ENCODE data around the gene P2RY13. TPM values are rescaled to one million over a fixed set of nuclear protein-coding genes. Genes with fewer than 3 reads are reported as not detected.
A peak's percentile ranks its signal among the peaks of the same experiment; 100 is the strongest.

The P2RY13 gene
- total RNA-seq, 1 experiment from 2014 or later: not detected

GRCh38 chr3:151328298-151328995 is 902 bp downstream of the P2RY13 start:
- Histone ChIP-seq H2AK5ac (ENCODE audit: insufficient read length, low read length) (no peak overlapping the region), H3K27me3 (ENCODE audit: insufficient read depth, low read length) (no peaks in the 10 kb centered on the region), H4K20me1 (ENCODE audit: control insufficient read depth, insufficient read depth, insufficient read length) (no peaks in the 10 kb centered on the region), H3K56ac (ENCODE audit: insufficient read length, low read depth, low read length) (no peak overlapping the region), H2AFZ (ENCODE audit: low read length) (no peak overlapping the region), H3K23ac (ENCODE audit: insufficient read length, low read depth, low read length) (no peak overlapping the region), H4K8ac (replicated peaks; ENCODE audit: insufficient read length, low read depth, low read length) (no peak overlapping the region), H2BK12ac (ENCODE audit: insufficient read length, low read depth, low read length) (no peak overlapping the region), H3K4me2 (ENCODE audit: insufficient read depth, insufficient read length, low read length) (no peak overlapping the region), H3K23me2 (ENCODE audit: insufficient read length, low read depth, low read length, poor library complexity, severe bottlenecking) (no peaks in the 10 kb centered on the region), H3T11ph (ENCODE audit: low read length) (no peak overlapping the region), H3K14ac (ENCODE audit: insufficient read depth, low read length) (no peak overlapping the region), H2BK5ac (ENCODE audit: insufficient read length, low read length) (no peak overlapping the region), H2BK15ac (ENCODE audit: low read depth, low read length) (no peak overlapping the region), H2BK20ac (ENCODE audit: low read depth, low read length, poor library complexity, severe bottlenecking) (no peak overlapping the region), H4K5ac (ENCODE audit: insufficient read length, low read depth, low read length) (no peak overlapping the region), H3K79me2 (ENCODE audit: insufficient read depth, low read length) (no peaks in the 10 kb centered on the region), H2BK120ac (ENCODE audit: low read depth, low read length, poor library complexity, severe bottlenecking) (no peak overlapping the region), H3K18ac (ENCODE audit: insufficient read length, low read depth, low read length) (no peak overlapping the region), H3K4ac (ENCODE audit: low read depth, low read length) (no peak overlapping the region), H3K27ac (ENCODE audit: insufficient read length, low read depth, low read length) (no peak overlapping the region), H3K9me3 (ENCODE audit: control insufficient read depth, low read depth, low read length) (no peaks in the 10 kb centered on the region), H4K91ac (ENCODE audit: insufficient read length, low read depth, low read length) (no peak overlapping the region), H3K79me1 (ENCODE audit: insufficient read depth, low read depth, low read length, poor library complexity, severe bottlenecking) (no peaks in the 10 kb centered on the region), H3K4me1 (ENCODE audit: insufficient read depth, low read length) (no peaks in the 10 kb centered on the region), H3K9ac (ENCODE audit: extremely low read depth, insufficient read length, low read length) (no peak overlapping the region)
- H3K27ac Mint-ChIP-seq: peak overlapping the region in 1 of 3 experiments; percentile 46; a peak in 1 of 7 replicates
- no peak for DNase-seq
- peaks cover 2 to 8% of the 10 kb centered on the region in 2 experiments for H3K4me1 Mint-ChIP-seq
- TF ChIP-seq CTCF (conservative IDR thresholded peaks at IDR 0.05): no peak
- H3K4me3 Mint-ChIP-seq: no peak overlapping the region
- H3K36me3 Mint-ChIP-seq (ENCODE audit: insufficient read depth in 1 of 3, low read depth in 3 of 3): no peaks in the 10 kb centered on the region
- H3K9me3 Mint-ChIP-seq: no peaks in the 10 kb centered on the region
- no peaks in the 10 kb centered on the region for H3K27me3 Mint-ChIP-seq (ENCODE audit: low read depth)
- no CpG with 5 or more reads among the region's 10 CpGs for WGBS (ENCODE audit: extremely low coverage, insufficient read length, low lambda C conversion rate)
